ENCODE data around the gene SV2C.
A peak's percentile ranks its signal among the peaks of the same experiment; 100 is the strongest.
"Not testable (repeated sequence)": the region's sequence is repeated elsewhere in the genome, so short reads cannot be mapped to it uniquely, and the experiment has no call there.

SV2C gene

DNA sequence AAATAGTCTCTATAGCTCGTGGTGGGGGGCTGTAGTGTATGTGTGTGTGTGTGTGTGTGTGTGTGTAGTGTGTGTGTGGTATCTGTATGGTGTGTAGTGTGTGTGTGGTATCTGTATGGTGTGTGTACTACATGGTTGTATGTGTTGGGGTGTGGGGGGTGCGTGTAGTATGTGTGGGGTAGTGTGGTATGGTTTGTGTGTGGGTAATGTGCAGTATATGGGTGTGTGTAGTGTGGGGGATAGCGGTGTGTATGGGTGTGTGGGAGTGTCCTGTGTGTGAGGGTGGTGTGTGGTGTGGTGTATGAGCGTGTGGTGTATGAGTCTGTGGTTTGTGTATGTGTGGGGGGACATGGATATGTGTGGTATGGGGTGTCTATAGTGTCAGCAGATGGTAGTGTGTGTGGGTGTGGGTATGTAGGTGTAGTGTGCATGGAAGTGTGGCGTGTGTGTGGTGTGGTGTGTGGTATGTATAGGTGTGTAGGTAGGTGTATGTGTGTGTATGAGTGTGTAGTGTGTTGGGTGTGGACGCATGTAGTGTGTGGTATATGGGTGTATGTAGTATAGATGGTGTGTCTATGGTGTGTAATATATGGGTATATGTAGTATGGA is 174.1 kb downstream of the SV2C start:
- DNase-seq = no peak

DNA sequence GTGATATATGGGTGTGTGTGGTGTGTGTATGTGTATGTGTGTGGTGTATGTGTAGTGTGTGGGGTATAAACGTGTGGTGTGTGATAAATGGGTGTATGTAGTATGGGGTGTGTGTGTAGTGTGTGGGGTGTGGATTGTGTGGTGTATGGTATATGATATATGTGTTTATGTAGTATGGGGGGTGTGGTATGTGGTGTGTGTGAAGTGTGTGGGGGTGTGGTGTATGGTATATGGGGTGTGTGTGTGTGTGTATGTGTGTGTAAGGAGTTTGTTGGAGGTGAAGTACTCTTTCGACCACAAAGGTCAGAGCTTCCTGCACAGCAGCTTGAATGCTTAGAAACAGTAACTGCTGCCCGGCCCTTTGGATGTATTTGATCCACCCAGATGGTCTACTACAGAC is 174.7 kb downstream of the SV2C start:
- DNase-seq = no peak

DNA sequence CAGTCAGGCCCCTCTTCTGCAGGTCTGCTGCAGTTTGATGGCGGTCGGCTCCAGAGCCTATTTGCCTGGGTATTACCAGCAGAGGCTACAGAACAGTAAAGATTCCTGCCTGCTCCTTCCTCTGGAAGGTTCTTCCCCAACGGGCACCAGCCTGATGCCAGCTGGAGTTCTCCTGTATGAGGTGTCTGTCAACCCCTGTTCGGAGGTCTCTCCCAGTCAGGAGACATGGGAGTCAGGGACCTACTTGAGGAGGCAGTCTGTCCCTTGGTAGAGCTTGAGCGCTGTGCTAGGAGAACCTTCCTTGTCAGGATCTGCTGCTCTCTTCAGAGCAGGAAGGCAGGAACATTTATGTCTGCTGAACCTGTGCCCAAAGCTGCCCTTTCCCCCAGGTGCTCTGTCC is 181.5 kb downstream of the SV2C start:
- no peak for DNase-seq

- no peak for DNase-seq
These were observed 186.2 kb downstream of the SV2C start for GRCh38 chr5:76269259-76269931.

DNA sequence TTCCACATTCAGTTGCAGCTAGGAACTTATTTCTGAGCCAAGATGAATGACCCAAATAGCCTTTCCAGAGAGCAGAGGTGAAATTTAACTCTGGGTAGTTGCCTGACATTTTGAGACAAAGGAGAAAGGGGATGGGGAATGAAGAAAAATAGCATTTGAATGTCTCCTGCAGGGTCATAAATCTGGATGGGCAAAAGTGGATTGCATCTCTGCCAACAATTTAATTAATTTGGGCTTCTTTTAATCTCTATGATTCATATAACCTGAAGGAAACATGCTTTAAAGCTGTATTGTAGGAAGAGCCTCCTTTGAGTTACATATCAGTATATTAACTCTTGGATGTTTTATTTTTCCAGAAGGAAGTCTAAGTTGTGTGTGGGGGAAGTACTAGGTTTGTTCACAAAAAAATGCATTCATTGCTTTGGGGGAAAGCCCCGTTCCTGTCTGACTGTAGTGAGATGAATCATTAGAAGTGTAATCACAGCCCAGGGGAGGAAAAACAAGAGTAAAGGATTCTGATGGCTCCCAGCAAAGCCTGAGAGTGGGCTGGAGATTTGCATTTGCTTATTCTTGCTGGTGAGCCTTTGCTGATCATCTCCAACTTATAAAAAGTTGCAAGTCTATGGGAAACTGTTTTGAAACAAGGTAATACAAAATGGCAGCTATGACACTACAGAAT is 186.9 kb downstream of the SV2C start:
- DNase-seq = peak; percentile 21

DNA sequence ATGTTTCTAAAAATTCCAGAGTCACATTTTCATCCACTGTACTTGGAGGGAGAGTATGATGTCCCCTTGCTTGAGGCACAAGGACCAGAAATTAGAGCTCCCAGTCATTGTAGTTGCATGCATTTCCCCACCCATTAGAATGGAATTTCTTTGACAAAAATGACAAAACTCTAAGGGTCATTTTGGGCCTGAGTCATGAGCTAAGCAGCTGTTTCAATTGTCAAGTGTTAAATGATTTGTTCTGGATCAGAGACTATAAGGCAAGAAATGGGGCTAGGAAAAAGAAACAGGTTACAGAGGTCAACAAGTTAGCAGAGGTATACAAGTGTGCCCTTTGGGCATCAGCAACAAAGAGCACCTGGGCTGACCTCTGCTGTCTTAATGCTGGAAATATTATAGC is 188.7 kb downstream of the SV2C start:
- DNase-seq = no peak

DNA sequence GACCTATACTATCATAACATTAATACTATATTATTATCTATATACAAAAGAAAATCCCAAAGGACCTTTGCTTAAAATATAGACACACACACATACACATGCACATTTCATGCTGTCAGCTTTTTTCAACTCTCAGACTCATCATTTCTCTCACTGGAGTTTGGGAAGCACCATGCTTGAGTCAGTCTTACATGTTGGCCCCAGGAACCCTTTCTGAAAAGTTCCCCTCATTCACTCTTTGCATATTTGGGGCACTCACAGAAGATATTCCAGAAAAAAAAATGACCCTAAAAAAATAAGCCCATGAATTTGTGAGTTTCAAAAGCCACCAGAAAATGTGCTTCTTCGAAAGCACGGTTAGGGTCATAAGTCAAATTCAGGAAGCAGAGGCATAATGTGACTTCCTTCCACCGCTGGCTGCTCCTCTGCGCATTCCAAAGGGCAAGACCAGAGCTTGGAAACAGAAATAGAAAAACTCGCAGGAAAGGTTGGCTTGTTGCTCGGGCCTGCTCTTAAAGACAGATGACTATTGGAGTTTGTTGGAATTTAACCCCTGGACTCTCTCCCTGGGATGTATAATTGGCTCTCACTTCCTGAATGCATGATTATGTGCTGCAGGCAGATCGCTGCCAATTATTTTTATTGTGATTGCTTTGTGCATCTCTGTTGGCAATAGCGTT is 190.2 kb downstream of the SV2C start:
- DNase-seq = no peak

GRCh38 chr5:76274571-76274970 is 191.4 kb downstream of the SV2C start:
- DNase-seq = no peak

DNA sequence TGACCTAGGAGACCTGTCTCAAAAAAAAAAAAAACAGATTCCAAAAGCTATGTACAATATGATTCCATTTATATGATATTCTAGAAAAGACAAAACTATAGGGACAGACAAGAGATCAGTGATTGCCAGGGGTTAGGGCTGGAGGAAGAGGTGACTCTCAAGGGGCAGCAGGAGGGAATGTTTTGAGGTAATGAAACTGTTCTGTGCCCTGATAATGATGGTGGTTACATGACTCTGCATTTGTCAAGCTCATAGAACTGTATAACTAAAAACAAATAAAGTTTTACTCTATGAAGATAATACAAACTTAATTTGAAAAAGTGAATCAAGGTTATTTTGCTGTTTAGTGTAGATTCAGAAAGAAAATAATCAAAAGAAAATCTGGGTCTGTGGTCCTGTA is 194.6 kb downstream of the SV2C start:
- no peak for DNase-seq

DNA sequence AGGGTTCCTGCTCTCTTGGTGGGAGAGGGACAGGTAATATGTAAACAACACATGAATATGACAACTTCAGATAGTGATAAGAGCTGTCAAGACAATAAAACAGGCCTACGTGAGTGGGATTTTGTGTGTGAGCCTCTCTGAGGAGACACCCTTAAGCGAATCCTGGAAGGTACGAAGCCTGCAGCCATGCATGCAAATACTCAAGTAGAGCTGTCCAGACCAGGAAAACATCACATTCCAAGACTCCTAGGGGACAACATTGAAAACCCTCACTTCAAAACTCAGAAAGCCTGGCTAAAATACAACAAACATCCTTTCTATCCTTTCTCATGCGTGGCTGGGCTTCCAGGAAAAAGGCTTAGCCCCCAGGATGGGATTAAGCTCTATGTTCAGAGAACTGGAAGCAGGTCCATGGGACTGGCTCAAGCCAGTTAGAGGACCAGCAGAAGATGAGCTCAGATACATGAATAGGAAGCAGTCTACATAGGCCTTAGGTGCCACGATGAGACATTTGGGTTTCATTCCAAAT is 195.1 kb downstream of the SV2C start:
- no peak for DNase-seq

DNA sequence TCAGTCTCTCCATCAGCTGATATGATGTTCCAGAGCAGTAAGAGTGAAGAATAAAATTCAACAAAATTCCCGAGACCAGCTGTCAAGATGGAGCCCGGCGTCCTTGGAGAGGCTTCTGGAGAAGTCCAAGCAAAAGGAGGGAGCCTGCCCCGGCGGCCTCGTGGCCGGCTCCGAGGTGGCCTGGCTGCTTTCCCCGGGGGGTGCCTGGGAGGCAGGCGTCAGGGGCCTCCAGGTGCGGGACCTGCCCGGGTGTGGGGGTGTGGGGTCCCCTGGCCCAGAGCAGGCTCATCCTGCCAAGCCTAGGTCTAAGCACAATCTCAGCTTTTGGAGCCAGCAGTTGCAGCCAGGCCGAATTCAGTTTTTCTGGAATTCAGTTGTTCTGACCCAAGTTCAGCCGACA is 197.3 kb downstream of the SV2C start:
- DNase-seq = no peak

- DNase-seq = no peak
These were observed 200.5 kb downstream of the SV2C start for GRCh38 chr5:76283670-76284069.

DNA sequence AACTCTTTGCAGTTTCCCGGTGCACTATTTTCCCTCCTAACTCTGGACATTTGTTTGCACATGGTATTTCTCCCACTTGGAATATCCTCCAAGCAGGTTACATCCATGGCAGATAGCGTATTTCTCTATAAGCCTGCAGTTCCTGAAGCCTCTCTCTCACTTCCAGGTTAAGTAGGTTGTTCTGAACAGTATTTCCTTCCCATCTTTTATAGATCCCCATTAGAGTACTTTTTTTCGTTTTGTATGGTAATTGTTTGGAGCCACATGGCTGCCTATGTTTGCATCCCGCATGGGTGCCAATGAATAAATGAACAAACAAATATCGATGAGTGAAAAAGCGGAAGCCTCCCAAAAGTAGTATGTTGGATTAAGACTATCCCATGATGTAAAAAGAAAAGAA is 206.5 kb downstream of the SV2C start:
- DNase-seq = no peak

DNA sequence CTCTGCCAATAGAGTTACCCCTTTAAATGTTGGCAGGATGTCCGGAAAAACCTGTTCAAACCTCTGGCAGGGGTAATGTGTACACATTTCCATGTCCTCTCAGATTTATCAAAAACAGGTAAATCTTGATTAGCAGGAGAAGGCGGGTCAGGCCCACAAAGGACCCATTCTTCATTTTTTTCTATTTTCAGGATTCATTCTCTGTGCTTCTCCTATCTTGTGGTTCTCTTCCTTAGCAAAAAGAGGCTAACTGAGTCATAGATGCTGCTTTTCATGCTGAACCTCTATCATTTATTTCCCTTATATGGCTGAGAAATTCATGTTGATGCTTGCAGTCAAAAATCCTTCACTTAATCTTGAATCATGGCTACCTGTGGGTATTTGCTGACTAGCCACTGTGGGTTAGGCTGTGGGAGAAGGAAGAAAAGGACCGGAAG is 207.2 kb downstream of the SV2C start:
- DNase-seq = no peak

DNA sequence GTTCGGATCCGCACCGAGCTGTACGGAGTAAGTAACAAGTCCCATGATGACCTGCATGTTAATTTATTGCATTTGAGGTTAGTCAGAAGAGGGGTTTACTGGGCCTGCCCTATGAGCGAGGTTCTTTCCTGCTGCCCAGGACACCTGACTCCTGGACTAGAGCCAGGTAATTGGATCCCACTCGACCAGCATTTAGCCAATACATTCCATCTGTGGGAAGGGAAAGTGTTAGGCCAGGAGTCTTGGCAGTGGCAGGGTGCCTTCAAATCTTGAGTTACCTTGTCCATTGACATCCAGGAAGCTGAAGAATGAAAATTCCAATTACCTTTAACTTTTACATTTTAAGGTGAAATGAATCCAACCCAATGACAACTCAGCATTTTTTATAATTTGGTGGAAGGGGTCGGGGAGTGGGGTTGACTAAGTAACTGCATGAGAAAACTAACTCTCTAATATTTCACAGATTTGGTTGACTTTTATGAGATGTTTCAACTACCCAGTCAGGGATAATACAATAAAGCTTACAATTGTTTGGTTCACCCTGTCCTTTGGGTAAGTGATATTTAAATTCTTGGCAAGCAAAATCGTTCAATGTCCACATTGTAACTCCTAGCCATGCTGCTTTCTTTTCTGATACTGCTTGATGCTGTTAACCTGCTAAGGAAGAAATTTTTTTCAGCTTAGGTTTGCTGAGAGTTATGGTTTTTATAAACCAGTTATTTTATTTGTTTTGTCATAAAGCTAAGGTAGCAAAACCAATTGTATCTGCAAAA is 208.3 kb downstream of the SV2C start:
- DNase-seq = no peak

GRCh38 chr5:76292620-76293322 is 209.6 kb downstream of the SV2C start:
- DNase-seq = no peak

DNA sequence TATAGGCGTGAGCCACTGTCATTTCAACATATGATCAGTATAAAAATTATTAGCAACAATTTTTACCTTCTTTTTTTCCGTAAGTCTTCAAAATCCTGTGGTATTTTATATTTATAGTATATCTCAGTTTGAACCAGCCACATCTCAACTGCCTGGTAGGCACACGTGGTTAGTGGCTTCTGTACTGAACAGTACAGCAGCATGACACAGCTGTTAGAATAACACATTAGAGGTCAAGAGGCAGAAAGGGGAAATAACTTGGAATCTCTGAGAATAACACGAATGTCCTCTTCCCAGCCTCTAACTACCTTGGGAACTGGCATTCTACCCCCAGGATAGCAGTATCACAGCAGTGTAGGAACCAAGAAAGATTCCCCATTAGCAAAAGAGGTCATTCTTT is 211.4 kb downstream of the SV2C start:
- DNase-seq = no peak

- no peak for DNase-seq
These were observed 215.7 kb downstream of the SV2C start for GRCh38 chr5:76298852-76299251.

DNA sequence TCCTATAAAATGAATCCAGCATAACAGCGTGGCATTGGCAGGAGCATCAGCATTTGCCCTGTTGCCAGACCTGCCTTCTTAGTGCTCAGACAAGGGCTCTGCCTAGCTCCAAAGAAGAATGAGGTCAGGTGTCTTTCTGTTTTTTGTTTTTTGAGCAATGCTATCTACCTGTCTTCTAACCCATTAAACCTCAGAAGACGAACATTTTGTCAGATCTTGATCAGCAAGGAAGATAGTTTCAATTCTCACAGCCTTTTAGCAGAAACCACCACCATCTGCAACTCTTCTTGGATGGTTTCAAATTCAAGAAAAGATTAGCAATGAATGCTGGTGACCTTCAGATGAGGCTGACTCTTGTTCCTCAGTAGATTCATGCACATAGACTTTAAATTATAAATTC is 216.4 kb downstream of the SV2C start:
- no peak for DNase-seq

DNA sequence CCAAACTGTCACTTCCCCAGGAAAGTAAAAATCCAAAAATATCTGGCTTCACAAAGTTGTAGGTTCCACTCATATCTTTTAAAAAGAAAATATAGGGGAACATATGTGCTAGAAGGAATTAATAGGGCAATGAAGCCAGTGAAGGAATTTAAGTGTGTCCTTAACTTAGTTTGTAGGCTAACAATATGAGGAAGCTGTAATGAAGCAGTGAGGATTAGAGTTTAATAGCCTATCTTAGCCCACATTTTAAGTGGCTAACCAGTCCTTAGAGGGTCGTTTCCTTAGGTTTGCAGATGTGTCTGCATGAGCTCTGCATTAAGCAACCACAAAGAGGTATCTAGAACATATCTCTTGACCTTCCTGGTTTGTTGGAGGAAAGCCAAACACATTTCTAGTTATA is 218.7 kb downstream of the SV2C start:
- not testable (repeated sequence) for DNase-seq

DNA sequence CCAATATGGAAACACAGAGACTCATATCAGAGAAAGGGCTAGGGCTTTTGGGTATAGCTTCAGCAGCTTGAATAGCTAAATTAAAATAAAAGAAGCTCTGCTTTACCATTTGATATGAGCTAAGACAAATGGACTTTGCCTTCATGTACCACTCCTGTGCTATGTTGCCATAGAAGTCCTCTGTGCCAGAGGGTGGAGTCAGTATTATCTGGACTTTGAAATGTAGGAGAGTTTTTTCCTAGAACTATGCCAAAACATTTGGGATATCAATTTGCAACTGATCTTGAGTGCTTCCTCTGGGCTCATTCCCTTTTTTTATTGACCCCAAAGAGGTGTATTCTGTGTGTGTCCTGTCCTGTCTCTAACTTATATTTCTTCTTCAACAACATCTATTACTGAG is 219.5 kb downstream of the SV2C start:
- DNase-seq = not testable (repeated sequence)

DNA sequence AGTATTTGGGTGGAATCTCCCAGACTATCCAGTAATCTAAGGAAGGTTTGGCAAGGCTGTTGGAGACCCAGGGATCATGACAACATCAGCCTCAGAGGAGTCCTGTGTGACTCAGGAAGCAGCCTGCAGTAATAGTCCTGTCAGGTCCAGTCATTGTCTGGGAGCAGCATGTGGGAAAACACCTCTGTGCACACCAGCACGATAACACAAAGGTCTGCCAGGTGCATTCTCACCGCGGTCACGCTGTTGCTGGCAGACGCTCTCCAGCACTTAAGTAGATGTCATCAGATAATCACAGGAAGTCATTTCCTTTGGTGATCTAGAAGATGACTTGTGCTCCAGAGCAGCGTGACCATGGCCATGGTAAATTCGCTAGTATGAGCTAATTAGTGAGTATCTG is 220.7 kb downstream of the SV2C start:
- DNase-seq = no peak

Measured in fibroblast of skin of scalp (primary cell).